Measurements from ENCODE around the gene ZNF600. TPM values are rescaled to one million over a fixed set of nuclear protein-coding genes. Genes with fewer than 3 reads are reported as not detected.
"Not testable (repeated sequence)": the region's sequence is repeated elsewhere in the genome, so short reads cannot be mapped to it uniquely, and the experiment has no call there.

Gene ZNF600
- 22.5 and 23.1 TPM in 2 replicates for total RNA-seq
- long read RNA-seq, transcript ZNF600-208 (4 exons, 3,645 nt), result major isoform, 14 of 59 reads
- long read RNA-seq, partial matches to known transcripts, result 15 of 59 reads
- long read RNA-seq, other reads (novel, unspliced or antisense), result 28 of 59 reads

DNA sequence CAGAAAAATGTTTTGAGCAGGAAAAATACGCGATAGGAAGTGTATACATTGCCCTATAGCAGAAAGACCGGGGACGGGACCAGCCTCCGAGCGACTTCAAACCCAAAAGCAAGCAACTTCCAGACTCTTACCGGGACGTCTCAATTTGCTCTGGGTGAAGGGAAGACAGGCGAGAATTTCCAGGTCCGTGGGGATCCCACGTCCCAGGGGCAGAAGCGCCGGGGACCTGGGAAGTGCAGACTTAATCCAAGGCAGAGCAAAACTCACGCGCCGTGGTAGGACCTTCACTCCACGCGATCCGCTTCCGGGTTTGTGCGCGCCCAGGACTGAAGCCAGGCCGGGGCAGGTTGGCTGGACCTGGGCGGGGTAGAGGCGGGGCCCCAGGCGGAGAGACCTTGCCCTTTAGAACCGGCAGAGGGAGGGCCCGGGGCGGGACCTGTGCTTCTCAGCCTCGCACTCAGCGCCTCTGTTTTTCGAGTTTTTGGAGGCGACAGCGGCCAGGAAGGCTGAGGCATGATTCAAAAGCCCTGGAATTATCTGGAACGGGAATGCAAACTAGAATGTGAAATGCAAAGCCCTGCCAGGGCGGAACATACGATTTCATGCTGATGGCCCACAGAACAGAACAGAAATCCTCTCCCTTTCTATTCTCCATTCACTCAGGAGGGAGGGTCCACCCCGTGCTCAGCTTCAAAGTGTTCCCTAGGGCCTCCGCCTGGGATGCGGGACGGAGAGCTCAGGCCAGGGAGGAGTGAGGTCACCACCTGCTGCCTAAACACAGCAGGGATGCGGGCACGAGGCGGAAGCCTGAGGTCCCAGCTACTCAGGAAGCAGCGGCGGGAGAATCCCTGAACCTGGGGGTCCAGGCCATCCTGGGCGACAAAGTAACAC is at the start of gene ZNF600:
Gene ZNF600 (minus strand): TSS at position 328 of the 891 bp plus-strand sequence. CDS start 7,903 bp downstream, outside the sequence.
- not testable (repeated sequence) for H3K9me3 Mint-ChIP-seq (ENCODE audit: low read depth); H3K27me3 Mint-ChIP-seq; H3K36me3 Mint-ChIP-seq (ENCODE audit: insufficient read depth)
- DNase-seq (ENCODE audit: low spot score, unreplicated experiment), result peak; percentile 72
- Mint-ChIP-seq H3K27ac (peak within 1 kb of the TSS; percentile 95), H3K4me1 (ENCODE audit: low read depth) (peaks cover 12% of the 10 kb centered on the region), H3K4me3 (ENCODE audit: low read depth) (peak within 1 kb of the TSS; percentile 93)

DNA sequence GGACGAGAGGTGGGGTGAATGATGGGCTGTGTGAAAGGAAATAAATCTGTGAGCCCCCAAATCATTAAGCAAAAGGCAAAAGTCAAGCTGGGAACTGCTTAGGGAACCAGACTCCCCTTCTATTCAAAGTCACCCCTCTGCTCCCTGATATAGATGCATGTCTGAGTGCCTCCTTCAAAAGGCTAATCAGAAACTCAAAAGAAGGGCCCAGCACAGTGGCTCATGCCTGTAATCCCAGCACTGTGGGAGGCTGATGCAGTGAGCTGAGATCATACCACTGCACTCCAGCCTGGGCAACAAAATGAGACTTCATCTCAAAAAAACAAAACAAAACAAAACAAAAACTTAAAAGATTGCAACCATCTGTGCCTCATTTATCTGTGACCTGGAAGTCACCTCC is 47.7 kb upstream of the ZNF600 start:
- not testable (repeated sequence) for H3K4me3 Mint-ChIP-seq (ENCODE audit: low read depth); H3K27ac Mint-ChIP-seq; DNase-seq (ENCODE audit: low spot score, unreplicated experiment); H3K4me1 Mint-ChIP-seq (ENCODE audit: low read depth); H3K27me3 Mint-ChIP-seq; H3K9me3 Mint-ChIP-seq (ENCODE audit: low read depth)
- H3K36me3 Mint-ChIP-seq (ENCODE audit: insufficient read depth), result peaks cover 16% of the 10 kb centered on the region

DNA sequence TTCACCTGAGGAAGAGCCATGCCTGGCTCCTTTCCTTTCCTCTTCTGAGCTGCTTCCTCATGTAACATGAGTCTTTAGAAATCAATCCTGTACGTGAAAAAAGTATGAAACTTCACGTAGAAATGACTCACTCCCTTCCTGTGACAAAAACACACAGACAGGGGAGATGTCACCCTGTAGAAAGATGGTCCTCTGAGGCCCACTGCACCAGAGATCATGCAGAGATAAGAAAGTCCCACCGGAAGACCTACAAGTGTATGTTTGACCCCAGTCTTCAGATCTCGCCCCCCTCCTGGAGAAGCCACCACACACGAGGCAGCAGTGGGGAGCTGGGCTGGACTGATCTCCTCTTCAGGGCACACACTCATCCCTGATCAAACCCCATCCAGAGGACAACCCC is 47.0 kb upstream of the ZNF600 start:
- not testable (repeated sequence) for H3K4me3 Mint-ChIP-seq (ENCODE audit: low read depth); H3K27ac Mint-ChIP-seq; H3K27me3 Mint-ChIP-seq; H3K9me3 Mint-ChIP-seq (ENCODE audit: low read depth); H3K4me1 Mint-ChIP-seq (ENCODE audit: low read depth); DNase-seq (ENCODE audit: low spot score, unreplicated experiment)
- H3K36me3 Mint-ChIP-seq (ENCODE audit: insufficient read depth), result peaks cover 11% of the 10 kb centered on the region

DNA sequence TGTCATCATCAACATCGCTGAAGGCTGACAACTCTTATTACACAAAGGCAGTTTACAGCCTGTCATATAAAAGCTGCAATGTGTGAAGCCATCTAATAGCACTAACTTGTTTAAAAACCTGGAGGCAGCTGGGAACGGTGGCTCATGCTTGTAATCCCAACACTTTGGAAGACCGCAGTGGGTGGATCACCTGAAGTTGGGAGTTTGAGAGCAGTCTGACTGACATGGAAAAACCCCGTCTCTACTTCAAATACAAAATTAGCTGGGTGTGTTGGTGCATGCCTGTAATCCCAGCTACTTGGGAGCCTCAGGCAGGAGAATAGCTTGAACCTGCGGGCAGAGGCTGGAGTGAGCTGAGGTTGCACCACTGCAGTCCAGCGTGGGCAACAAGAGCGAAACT is 43.3 kb upstream of the ZNF600 start:
- not testable (repeated sequence) for H3K9me3 Mint-ChIP-seq (ENCODE audit: low read depth); H3K27me3 Mint-ChIP-seq; H3K4me1 Mint-ChIP-seq (ENCODE audit: low read depth); DNase-seq (ENCODE audit: low spot score, unreplicated experiment); H3K27ac Mint-ChIP-seq; H3K4me3 Mint-ChIP-seq (ENCODE audit: low read depth); H3K36me3 Mint-ChIP-seq (ENCODE audit: insufficient read depth)

DNA sequence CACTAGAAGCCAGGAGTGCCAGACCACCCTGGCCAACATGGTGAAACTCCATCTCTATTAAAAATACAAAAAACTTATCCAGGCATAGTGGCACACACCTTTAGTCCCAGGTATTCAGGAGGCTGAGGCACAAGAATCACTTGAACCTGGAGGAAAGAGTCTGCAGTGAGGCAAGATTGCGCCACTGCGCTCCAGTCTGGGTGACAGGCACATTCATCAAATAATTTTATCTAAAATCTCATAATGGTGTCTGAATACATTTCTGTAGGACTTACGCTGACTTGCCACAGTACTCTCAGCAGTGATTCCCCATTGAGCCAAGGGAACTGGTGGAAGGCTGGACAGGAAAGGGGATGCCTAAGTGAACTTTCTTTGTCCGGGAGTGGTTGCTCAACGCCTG is 39.2 kb upstream of the ZNF600 start:
- H3K4me3 Mint-ChIP-seq (ENCODE audit: low read depth), result no peak overlapping the region
- H3K9me3 Mint-ChIP-seq (ENCODE audit: low read depth), result no peaks in the 10 kb centered on the region
- peaks cover 7% of the 10 kb centered on the region for H3K4me1 Mint-ChIP-seq (ENCODE audit: low read depth)
- DNase-seq (ENCODE audit: low spot score, unreplicated experiment), result no peak
- no peaks in the 10 kb centered on the region for H3K36me3 Mint-ChIP-seq (ENCODE audit: insufficient read depth)
- no peaks in the 10 kb centered on the region for H3K27me3 Mint-ChIP-seq
- H3K27ac Mint-ChIP-seq, result no peak overlapping the region
- TF ChIP-seq, protein P1, sequence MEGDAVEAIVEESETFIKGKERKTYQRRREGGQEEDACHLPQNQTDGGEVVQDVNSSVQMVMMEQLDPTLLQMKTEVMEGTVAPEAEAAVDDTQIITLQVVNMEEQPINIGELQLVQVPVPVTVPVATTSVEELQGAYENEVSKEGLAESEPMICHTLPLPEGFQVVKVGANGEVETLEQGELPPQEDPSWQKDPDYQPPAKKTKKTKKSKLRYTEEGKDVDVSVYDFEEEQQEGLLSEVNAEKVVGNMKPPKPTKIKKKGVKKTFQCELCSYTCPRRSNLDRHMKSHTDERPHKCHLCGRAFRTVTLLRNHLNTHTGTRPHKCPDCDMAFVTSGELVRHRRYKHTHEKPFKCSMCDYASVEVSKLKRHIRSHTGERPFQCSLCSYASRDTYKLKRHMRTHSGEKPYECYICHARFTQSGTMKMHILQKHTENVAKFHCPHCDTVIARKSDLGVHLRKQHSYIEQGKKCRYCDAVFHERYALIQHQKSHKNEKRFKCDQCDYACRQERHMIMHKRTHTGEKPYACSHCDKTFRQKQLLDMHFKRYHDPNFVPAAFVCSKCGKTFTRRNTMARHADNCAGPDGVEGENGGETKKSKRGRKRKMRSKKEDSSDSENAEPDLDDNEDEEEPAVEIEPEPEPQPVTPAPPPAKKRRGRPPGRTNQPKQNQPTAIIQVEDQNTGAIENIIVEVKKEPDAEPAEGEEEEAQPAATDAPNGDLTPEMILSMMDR (IDR thresholded peaks at IDR 0.05; ENCODE audit: unreplicated experiment), result no peak

DNA sequence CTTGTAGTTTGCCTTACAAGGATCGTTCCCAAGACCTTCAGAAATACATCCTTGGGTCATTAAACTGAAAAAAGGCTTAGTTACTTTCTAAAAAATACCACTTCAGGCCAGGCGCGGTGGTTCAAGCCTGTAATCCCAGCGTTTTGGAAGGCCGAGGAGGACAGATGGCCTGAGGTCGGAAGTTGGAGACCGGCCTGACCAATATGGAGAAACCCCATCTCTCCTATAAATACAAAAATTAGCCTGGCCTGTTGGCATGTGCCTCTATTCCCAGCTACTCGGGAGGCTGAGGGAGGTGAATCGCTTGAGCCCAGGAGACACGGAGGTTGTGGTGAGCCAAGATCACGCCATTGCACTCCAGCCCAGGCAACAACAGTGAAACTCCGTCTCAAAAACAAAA is 37.1 kb upstream of the ZNF600 start:
- H3K27me3 Mint-ChIP-seq, result no peaks in the 10 kb centered on the region
- DNase-seq (ENCODE audit: low spot score, unreplicated experiment), result no peak
- H3K27ac Mint-ChIP-seq, result no peak overlapping the region
- no peaks in the 10 kb centered on the region for H3K9me3 Mint-ChIP-seq (ENCODE audit: low read depth)
- H3K4me3 Mint-ChIP-seq (ENCODE audit: low read depth), result no peak overlapping the region
- H3K4me1 Mint-ChIP-seq (ENCODE audit: low read depth), result peaks cover 10% of the 10 kb centered on the region
- TF ChIP-seq, protein P1 (IDR thresholded peaks at IDR 0.05; ENCODE audit: unreplicated experiment), result no peak
- H3K36me3 Mint-ChIP-seq (ENCODE audit: insufficient read depth), result no peaks in the 10 kb centered on the region

DNA sequence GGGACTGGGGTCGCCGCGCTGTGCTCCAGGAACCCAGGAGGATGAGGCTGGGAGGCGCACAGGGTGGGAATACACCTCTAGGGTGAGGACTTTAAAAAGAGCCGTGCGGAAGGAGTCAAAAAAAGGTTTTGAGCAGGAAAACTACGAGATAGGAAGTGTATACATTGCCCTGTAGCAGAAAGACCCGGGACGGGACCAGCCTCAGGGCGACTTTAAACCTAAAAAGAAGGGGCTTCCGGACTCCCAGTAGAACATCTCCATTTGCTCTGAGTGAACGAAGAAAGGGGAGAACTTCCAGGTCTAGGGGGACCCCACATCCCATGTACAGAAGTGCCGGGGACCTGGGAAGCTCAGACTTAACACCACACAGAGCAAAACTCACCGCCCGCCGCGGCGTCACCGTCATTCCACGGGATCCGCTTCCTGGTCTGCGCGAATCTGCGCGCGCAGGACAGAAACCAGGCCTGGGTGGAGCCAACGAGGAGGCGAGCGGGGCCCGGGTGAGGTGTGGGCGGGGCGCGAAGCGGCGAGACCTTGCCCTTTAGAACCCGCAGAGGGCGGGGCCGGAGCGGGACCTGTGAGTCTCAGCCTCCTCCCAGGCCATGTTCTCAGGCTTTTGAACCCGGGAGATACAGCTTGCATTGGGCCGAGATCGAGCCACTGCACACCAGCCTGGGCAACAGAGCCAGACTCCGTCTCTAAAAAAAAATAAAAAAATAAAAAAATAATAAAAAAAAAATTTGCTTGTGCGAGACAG is 34.8 kb upstream of the ZNF600 start, which contains the start of gene ZNF28:
Gene ZNF28 (minus strand): TSS at position 430 of the 757 bp plus-strand sequence. CDS start 3,675 bp downstream, outside the sequence.
- Mint-ChIP-seq H3K27ac (peak within 1 kb of the TSS; percentile 73), H3K4me3 (ENCODE audit: low read depth) (peak within 1 kb of the TSS; percentile 88)
- not testable (repeated sequence) for H3K36me3 Mint-ChIP-seq (ENCODE audit: insufficient read depth); H3K4me1 Mint-ChIP-seq (ENCODE audit: low read depth); H3K9me3 Mint-ChIP-seq (ENCODE audit: low read depth); H3K27me3 Mint-ChIP-seq
- DNase-seq (ENCODE audit: low spot score, unreplicated experiment), result peak; percentile 36

DNA sequence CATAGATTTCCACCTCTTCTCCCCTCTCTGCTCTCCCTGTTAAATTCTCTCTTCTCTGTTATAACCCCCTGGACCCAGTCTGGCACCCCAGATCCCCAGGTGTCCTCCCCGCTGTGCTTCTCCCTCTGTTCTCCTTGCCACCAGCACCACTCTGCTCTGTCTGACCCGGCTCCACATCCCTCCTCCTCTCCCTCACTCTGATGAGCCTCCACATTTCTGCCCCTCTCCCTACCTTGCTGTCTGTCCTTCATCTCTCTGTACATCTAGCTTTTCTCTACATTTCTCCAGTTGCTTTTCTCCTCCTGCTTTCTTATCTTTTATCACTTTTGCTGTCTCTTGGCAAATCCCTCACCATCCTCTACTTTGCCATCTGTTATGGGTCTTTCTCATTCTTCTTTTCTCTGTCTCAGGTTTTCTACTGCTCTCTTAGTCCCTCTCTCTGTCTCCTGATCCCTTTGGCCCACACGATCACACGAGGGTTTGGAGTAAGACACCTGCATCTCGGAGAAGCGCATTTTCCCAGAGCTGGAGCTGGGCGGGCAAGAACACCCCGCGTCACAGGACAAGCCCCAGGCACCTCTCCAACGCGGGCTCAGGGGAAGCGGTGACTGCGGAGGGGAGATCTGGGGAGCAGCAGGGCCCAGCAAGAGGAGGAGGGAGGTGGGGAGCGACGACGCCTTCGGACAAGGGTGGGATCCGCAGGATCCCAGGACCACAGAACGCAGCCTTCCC is 34.0 kb upstream of the ZNF600 start:
- peak; percentile 16 for DNase-seq (ENCODE audit: low spot score, unreplicated experiment)
- H3K9me3 Mint-ChIP-seq (ENCODE audit: low read depth), result not testable (repeated sequence)

More for the DNA sequence above, 34.0 kb upstream of the ZNF600 start:
- peak overlapping the region; percentile 88 for H3K4me3 Mint-ChIP-seq (ENCODE audit: low read depth)
- H3K27me3 Mint-ChIP-seq; H3K36me3 Mint-ChIP-seq (ENCODE audit: insufficient read depth); H3K4me1 Mint-ChIP-seq (ENCODE audit: low read depth): not testable (repeated sequence)
- peak overlapping the region; percentile 73 for H3K27ac Mint-ChIP-seq
